Brain pericyte (primary cell): Measurements from ENCODE around the gene LANCL2.
"Not testable (repeated sequence)": the region's sequence is repeated elsewhere in the genome, so short reads cannot be mapped to it uniquely, and the experiment has no call there.

ENCODE experiments used
- DNase-seq: peaks from one replicate; pipeline ENCODE4 v3.0.0-alpha.2; 2012; ENCODE audit warnings: low read depth, low spot score

LANCL2 gene, protein sequence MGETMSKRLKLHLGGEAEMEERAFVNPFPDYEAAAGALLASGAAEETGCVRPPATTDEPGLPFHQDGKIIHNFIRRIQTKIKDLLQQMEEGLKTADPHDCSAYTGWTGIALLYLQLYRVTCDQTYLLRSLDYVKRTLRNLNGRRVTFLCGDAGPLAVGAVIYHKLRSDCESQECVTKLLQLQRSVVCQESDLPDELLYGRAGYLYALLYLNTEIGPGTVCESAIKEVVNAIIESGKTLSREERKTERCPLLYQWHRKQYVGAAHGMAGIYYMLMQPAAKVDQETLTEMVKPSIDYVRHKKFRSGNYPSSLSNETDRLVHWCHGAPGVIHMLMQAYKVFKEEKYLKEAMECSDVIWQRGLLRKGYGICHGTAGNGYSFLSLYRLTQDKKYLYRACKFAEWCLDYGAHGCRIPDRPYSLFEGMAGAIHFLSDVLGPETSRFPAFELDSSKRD

DNA sequence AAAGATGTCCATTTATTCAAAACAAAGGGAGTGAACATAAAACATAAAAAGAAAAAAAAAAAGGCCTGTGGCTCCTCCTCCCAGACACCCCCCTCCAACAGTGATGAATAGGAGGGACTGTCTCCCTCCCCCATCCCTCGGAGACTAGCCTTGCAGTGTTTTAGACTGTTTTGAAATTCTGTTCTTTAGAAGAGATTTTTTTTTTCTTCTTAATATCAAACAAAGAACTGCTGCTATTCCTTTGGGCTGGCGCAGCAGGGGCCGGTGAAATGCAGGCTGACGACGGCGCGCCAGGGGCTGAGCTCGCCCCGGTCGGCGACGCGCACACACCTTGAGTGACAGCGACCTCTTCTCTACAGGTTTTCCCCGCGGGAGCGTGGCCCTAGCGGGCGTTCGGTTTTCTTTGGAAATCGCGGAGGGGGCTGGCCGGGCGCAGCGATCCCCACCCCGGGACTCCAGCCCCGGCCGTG lies at the start of gene LANCL2:
LANCL2 (plus strand) TSS at position 133 of the 470 bp plus-strand sequence. CDS start 689 bp downstream, outside the sequence.
- no peak for DNase-seq

DNA sequence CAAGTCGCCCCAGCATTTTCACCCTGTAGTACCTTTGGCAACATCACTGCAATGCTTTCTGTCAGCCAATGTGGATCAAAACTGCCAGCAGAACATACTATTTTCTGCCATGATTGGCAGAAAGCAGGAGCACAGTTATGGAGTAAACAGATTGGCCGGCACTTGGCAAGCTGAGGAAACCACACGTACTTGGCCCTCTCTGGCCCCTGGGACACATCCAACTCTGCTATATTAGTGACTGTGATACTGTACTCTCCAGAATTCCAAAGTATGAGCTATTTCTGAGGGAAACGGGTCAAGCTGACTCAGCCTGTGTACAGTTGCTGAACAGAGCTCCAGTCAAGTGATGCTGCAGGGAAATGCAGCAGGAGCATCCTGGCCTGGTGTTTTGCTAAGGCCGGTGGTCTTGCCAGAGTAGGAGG lies 39.8 kb upstream of the LANCL2 start:
- DNase-seq, result no peak

DNA sequence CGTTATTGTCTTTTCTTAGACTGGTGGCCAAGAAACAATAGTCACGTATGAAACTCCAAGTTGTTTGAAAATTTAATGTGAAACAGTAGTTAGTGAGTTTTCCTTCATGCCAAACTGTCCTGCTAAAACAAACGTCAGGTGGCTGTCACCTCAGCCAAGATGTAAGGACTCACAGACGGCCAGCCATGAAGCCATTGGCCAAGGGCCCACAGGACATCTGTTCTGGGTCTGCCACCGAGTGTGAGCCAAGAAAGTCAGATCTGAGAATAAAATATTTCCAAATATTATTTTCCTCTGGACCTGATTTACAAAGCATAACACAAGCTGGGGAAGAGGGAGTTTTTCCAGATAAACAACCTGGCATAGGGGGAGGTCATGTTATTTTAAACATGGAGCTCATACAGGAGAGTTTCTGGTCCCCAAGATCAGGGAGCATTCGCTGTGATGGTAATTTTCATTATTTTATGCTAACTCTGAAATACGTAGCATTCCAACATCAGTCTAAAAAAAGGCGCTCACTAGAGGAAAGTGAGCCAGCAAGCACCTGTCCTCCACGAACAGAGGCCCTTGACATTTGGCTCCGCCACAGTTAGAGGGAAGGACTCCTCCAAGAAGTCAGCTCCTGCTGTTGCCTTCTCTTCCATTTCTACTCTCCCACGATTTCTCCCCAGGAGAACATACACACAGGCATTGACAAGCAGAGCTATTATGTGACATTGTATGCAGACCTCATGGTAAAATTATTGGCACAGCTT lies 38.9 kb upstream of the LANCL2 start:
- DNase-seq, result no peak

DNA sequence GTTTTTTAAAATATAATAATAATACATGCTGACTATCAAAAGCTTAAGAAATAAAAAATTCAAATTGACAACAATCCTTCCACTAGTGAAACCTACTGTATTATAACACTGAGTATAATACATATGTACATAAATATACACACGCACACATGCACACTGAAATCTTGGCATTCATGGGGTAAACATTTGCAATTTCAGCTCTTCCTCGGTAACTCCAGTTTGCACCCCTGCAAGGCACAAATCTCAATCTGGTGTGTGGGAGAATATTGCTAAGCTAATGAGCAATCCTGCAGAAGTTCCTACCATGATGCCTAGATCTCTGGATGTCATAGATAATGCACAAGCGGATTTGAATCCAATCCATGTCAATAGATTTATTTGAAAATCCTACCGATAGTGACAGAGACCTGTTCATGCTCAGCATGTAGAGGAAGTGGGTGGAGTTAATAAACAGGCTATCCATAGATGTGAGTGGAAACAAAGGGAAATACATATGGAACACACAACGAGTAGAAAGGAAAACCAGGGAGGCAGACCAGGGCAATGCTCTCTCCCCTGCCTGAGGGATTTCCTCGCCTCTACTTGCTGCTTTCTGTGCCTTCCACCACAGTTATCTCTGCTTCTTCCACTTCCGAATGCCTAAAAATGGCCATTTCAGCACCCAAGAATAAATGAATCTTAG lies 38.1 kb upstream of the LANCL2 start:
- DNase-seq, result no peak

DNA sequence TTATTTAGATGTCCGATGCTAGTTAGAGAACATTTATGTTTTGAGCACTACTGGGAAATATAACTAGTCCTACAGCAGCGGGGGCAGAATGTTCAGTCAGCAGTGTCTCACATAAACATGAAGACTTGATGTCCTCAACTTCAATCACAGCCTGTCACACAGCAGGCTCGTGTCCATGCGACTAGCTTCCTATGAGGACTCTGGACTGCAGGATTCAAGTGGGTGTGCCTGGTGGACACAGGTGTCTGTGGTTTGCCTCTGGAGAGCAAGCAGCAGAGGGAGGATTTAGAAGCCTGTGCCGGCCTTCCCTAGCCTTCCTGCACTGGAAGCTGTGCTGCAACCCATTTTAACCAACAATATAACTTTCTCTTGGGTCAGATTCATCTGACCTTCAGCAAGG lies 30.0 kb upstream of the LANCL2 start:
- no peak for DNase-seq

DNA sequence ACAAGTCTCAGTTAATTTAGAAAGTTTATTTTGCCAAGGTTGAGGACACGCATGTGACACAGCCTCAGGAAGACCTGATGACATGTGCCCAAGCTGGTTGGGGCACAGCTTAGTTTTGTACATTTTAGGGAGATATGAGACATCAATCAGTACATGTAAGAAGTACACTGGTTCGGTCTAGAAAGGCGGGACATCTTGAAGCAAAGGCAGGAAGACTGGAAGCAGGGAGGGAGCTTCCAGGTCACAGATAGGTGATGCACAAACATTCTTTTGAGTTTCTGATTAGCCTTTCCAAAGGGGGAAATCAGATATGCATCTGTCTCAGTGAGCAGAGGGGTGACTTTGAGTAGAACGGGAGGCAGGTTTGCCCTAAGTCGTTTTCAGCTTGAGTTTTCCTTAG lies 29.4 kb upstream of the LANCL2 start:
- no peak for DNase-seq

DNA sequence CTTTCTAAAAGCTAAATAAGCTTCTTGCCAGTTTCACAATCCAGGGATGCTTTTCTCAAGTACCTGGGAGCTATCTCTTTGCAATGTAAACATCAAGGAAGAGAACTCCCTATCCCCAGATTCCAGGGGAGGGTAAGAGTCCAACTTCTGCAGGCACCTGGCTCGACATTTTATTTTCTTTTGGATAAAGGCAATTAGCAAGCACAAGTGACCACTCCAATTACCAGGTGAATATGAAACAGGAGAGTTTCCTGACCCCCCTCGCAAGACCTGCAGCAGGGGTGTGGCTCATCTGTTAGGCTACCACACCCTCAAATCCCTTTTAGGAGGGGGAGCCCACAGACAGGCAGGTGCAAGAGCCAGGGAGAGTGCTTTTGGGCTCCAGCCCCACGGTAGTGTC lies 28.6 kb upstream of the LANCL2 start:
- no peak for DNase-seq

DNA sequence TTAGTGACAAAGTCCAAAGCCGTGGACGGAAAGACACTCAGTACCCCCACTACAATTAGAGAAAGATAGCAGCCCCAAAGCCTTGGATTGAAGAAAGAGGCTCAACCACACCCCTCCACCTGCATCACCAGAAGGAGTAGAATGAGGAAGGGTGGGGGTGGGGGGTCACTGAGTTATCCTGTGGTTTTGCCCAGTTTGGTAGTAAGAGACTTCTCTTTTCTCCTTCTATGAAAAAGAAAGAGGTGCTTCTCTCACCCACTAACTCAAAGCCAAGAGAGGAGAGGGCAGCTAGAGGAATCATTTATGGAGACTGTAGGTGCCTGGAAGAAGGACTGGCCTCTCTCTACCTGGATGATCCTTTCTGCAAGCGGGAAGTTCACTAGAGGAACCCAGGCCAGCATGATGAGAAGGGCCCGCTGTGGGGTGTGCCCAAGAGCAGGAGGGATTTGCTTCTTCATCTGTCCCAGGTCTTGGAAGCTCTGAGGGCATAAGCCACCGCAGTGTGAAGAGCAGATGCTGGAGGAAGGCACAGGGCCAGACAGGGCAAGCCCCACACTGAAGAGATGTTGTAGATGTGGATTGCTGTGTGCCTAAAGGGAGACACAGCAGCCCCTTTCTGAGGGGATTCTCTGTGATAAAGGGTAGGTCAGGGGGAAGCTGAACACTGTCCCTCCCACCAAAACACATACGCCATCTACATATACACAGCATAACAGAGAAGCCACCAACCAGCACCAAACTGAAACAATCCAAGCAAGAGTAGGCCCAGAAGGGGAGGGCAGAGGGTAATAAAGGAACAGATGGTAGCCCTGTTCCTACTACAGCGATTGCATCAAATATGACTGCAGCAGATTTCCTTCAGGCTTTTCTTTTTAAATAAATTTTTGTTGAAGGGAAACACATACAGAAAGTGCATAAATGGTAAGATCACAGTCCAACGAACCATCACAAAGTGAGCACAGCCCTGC lies 25.8 kb upstream of the LANCL2 start:
- DNase-seq, result no peak

DNA sequence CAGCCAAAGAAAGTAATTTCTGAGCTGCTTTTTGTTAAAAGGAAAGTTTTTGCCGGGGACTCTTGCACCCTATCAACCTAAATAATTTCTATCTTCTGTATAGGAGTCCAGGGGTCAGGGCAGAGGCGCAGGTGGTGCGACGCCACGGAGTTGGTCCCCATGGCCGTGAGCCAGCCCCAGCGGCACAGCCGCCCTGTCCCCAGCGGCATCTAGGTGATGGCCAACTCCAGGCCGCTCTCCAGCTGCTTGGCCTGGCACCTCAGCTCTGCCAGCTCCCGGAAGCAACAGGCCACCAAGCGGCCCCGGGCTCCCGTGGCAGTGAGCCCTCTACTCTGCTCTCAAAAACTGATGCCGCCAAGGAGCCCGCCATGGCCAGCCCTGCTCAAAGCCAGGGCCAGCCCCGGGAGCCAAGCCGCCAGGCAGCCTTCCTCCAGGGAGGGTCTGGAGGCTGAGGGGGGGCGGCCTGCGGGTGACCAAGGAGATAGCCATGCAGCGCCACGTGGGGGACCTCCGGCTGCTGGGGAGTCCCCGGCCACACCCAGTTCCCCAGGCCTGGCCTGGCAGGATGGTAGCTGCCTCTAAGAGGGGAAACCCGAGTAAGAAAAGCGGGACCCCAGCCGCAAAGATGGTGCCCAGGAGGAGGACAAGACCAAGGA lies 22.8 kb upstream of the LANCL2 start:
- DNase-seq, result no peak

DNA sequence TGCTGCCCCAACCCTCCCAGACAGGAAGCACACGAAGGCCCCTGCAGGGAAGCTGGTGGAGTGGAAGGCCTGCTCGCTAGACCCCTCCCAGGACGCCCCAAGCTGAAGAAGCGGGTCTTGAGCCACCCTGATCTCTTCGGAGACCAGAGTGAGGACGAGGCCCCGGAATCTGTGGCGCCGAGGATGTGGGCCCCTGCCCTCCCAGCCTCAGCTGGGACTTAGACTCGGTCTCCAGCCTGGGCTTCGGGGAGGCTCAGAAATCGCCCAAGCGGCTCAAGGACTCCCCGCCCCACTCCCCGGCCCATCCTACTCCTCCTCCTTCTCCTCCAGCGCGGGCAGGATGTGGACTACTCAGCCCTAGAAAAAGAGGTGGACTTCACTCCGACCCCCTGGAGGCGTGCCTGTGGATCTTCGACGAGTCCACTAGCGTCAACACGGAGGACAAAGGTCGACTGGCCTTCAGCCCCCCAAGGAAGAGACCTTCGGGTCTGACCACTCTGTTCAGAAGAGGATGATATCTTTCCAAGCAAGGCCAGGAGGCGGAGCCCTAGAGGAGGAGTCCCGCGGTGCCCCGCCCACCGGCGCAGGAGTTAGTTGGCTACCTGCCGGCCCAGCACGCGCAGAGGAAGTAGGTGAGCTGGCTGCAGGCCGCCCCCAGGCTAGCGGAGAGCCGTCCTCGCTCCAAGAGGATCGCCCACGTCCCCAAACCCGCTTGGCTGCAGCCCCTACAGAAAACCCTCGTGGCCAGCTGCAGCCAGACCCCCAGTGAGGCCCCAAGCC lies 21.9 kb upstream of the LANCL2 start:
- no peak for DNase-seq

DNA sequence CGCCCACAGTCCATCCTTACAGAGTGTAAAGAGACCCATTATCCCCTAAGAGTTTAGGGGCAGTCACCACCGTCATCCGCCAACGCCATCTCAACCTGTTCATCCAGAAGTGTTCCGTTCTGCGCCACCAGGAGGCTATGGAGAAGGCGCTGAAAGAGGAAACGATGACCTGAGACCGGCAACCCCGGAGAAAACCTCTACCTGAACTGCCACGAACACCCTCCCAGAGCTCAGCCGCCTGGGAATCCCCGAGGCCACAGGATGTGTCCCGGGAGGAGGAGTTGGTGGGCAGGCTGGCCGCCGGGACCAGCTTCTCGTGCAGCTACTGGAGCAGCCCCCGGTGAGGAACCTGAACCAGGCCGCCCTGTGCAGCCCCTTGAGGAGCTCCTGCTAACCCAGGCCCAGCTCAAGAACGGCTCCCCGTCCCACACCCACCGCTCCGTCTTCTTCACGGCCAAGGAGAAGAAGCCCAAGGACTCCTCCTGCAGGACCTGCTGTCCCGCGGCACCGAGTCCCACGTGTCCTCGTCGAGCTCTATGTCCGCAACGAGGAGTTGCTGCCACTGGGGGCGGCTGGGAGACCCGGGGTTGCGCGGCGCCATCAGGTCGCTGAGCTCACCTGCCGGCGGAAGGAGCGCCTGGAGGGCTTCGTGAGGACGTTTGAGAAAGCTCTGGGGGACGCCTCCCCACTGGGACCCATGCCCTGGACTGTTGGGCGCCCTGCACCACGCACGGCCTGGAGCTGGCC lies 21.1 kb upstream of the LANCL2 start:
- no peak for DNase-seq

DNA sequence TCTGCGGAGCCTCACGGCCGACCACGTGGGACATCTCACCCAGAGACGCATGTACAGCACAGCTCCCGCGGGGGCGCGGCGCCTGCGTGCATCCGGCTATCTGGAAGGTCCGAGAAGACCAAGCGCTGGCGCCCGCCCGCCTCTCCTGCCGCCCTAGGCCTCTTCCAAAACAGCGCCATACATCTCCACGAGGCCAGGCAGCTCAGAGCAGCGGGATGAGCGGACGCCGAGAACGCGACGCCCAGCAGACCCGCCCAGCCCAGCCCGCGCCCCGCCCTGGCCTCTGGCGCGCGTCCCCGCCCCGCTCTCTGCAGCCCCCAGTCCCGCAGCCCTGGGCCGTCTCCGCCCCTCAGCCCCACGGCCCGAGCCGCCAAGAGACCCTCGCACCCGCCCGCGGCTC lies 20.3 kb upstream of the LANCL2 start:
- DNase-seq, result no peak

DNA sequence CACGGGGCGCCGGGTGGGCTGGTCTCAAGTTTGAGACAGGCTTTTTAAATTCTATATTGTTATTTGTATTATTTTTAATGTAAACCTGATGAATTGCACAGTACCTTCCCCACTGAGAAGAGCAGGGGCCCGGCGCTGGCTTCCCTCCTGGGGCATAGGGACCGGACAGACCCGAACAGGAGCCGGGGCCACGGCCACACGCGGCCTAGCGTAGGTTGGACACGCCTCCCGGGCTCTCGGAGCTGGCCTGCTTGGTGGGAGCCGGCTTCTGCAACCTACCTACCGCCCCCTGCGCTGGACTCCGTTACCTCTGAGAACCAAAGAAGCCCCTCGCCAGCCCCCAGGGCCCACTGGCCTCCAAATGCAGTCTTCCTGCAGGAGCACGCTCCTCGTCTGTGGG lies 19.8 kb upstream of the LANCL2 start:
- no peak for DNase-seq

DNA sequence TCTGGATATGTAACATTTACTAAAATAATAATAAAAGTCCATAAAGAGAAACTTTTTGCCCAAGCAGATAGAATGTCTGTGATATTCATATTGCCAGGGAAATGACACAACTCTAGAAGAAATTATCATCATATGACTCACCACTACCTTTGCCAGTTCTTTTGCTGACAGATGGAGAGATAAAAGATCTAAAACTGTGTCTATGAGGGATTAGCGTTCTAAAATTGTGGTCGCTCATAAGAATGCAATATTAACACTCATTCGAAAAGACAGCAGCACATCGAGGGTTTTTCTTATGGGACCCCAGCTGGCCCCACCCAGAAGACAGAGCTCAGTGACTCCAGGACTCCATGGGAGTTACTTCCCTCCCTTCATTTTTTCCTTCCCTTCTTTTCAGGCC lies 16.6 kb upstream of the LANCL2 start:
- no peak for DNase-seq

DNA sequence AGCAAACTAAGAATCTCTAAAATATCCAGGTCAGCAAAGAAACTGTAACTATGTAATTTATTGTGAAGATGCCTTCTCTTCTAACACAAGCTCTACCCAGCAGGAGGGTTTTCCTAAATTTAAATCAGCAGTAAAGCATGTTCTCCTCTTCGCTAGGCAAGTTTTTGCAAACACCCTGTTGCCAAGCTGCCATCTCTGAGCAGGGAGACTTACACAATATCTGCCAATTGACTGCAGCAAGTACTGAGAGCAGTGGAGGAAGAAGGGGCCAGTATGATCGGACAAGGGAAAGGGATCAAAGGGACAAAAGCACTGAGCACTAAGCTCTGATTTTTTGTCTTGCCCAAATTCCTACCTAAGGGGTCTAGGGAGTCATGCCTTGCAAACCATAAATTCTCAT lies 16.0 kb upstream of the LANCL2 start:
- DNase-seq, result no peak

DNA sequence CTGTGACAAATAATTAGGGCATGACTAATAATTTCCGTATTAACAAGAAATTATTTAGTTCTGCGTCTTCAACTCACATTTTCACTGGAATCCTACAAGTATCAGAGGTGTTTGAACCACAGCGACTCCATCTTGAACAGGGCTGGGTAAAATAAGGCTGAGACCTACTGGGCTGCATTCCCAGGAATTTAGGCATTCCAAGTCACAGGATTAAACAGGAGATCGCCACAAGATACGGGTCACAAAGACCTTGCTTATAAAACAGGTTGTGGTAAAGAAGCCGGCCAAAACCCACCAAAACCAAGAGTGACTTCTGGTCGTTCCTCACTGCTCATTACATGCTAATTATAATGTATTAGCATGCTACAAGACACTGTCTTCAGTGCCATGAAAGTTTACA lies 14.9 kb upstream of the LANCL2 start:
- no peak for DNase-seq

DNA sequence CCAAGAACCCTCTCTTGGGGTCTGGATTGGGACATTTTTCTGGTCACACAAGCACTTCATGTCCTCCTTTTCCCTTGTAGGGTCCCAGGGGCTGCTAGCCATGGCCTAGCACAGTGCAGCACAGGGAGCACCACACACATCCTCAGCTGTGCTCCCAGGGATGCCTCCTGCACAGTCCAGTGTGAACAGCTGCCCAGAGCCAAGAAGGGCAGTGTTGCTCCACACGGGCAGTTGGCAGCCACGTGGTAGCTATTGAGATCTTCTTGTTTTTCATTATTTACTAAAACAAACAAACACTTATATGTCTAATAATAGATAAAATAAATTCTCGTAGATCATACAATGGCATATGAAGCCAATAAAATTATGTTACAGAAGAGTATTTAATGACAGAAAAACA lies 13.9 kb upstream of the LANCL2 start:
- no peak for DNase-seq

DNA sequence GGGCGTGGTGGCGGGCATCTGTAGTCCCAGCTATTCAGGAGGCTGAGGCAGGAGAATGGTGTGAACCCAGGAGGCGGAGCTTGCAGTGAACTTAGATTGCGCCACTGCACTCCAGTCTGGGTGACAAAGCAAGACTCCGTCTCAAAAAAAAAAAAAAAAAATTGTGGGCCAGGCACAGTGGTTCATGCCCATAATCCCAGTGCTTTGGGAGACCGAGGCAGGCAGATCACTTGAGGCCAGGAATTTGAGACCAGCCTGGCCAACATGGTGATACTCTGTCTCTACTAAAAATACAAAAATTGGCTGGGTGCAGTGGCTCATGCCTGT lies 12.2 kb upstream of the LANCL2 start:
- not testable (repeated sequence) for DNase-seq

DNA sequence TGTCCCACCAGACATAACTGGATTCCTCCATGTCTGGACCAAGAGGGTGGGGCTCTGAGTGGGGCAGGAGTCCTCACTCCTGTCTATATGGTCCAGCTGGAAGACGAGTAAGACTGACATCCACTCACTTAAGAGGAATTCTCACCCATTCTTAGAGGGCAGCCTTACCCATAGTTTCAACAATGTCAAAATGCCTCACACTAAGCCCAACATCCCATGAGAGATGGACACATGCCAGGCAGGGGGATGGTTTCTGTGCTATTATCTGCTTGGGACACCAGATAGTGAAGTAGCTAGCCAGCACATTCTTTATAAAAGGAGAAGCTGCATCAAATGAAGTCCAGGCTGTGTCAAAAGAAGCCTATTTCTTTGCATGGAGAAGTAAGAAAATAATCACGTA lies 4.7 kb upstream of the LANCL2 start:
- no peak for DNase-seq
